ENCODE measurements around the gene ZNF593.
A peak's percentile ranks its signal among the peaks of the same experiment; 100 is the strongest.

The ZNF593 gene

GRCh38 chr1:26169669-26170471 is at the start of gene ZNF593:
Gene ZNF593 (plus strand): TSS chr1:26169908. CDS start chr1:26169984, 76 bp downstream.
- DNase-seq, result peak; percentile 96

DNA sequence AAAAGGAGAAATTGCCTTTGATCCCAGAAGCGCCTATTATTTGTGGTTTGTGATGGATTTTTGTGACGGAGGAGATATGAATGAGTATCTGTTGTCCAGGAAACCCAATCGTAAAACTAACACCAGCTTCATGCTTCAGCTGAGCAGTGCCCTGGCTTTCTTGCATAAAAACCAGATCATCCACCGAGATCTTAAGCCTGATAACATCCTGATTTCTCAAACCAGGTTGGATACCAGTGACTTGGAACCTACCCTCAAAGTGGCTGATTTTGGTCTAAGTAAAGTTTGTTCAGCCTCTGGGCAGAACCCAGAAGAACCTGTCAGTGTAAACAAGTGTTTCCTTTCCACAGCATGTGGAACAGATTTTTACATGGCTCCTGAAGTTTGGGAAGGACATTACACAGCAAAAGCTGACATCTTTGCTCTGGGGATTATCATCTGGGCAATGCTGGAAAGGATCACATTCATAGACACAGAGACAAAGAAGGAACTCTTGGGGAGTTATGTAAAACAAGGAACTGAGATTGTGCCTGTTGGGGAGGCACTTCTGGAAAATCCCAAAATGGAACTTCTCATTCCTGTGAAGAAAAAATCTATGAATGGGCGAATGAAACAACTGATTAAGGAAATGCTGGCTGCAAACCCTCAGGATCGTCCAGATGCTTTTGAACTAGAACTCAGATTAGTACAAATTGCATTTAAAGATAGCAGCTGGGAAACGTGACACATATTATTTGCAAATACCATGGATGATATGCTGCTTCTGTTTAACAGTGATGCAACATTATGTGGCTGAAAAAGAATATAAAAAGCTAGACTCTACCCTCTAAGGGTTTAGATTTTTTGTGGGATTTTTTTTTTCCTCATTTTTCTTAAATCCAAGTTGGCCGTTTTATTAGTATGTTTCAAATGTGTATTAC is 47.6 kb upstream of the ZNF593 start:
- no peak for DNase-seq

DNA sequence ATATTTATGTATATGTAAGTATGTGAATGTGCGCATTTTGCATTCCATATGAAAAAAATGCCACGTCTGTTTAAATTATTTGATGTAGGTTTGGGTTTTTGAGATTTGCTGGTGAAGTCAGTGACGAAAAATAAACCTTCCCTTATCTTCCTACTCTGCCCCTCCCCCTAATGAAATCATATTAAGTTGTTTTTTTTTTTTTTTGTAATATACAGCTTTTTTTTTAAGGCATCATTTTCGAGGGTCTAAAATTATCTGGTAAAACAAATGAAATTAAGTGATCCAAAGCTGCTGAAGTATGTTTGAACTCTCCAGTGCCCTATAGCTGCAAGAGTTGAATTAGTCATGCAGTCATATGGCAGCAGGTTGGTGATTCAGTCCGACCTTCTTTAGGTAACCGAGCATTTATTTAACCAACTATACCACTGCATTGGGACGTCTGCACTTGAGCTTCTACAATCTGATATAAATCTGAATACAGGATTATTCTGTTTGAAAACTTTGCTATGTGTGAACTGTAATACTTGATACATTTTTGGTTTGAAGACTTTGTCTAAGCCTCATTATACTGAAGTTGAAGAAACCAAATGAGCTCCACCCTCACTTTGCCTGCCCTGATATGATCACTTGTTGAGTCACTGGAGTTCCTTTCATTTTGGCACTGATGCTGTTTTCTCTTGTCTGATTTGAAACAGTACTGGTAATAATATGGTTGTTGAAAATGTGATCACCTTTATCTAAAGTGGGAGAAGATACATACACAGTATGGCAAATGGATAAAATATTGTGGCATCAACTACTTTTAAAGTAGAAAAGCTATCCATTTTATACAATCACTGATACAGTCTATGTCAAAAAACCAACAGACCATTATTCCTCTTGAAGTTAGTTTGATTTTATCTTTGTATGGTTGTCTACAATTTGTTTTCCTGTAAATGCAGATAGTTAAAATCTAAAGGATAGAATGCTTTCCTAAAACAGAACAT is 46.4 kb upstream of the ZNF593 start:
- DNase-seq, result no peak

GRCh38 chr1:26124418-26125331 is 45.0 kb upstream of the ZNF593 start:
- no peak for DNase-seq

DNA sequence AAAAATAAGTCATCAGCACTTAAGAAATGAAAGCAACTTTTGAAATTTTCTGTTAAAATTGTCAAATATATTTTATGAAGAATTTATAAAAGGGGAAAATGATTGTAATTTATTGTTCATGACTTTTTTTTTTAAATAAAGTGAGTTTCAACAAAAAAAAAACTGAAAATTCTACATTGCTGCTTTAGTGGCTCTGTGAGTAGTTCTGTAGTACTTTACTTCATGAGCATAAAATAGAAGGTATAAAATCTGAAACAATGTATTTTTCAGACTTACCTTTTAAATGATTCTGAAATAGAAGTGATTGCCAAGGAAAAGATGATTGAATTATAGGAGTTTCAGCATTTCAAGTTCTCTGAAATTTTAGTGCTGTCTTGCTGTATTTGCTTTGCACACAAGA is 44.3 kb upstream of the ZNF593 start:
- DNase-seq, result no peak

DNA sequence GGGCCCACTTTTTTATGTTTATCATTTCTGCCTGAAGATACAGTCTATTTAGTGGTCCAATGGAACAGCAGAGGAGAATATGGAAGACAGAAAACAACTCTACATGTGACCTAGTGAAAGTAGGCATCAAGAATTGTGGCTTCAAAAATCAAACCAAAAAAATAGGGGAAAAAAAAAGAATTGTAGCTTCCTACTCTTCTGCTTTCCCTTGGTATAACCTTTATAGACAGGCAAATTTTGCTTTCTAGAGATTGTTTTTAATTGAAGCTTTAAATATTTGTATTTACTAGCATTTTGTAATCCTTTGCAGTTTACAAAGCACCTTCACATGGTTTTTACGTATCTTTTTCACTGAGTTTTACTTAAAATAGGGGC is 43.8 kb upstream of the ZNF593 start:
- DNase-seq, result no peak

GRCh38 chr1:26126321-26127084 is 43.2 kb upstream of the ZNF593 start:
- DNase-seq, result no peak

- peak; percentile 68 for DNase-seq
These were observed 42.2 kb upstream of the ZNF593 start for GRCh38 chr1:26127235-26128163.

DNA sequence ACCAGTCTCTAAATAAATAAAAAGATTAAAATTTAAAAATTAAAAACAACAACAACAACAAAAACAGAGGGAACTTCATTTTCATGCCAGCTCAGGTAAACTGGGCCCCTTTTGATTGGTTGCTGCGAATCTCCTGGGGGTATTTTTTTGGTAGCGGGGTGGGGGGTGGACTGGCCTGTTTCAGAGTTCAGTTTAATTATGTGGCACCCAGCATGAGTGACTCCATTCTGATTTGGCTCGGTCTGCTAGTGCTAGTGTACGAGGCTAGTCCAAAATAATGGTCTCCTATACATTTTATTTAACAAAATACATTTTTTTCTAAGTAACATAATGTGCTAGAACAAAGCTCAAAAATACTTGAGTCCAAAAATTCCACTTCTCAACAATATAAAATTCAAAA is 39.9 kb upstream of the ZNF593 start:
- no peak for DNase-seq

DNA sequence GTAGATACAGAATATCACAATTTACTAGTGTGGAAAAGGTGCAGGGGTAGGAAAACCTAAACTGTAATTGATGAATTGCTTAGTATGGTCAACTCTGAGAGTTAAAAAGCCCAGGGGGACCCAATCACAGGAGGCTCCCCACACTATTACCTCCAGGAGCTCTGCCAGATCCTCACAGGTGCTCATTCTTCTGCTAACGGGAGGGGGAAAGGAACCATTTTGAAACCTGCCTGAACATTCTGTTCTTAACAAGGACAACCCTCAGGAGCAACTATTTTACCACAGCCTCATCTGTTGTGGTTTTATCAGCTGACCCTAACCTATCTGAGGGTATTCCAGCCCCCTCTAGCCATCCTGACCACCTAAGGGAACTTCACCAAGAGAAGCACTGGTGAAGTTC is 39.0 kb upstream of the ZNF593 start:
- no peak for DNase-seq

- no peak for DNase-seq
These were observed 37.4 kb upstream of the ZNF593 start for GRCh38 chr1:26132128-26132833.

DNA sequence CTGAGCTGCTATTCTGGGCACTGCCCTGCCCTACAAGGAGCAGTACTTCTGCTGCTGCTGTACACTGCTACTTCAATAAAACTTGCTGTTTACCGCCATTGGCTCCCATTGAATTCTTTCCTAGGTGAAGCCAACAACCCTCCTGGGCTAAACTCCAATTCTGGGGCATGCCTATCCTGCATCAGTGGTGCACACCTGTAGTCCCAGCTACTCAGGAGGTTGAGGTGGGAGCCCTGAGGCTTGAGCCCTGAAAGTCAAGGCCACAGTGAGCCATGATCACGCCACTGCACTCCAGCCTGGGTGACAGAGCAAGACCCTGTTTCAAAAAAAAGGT is 36.9 kb upstream of the ZNF593 start:
- no peak for DNase-seq

DNA sequence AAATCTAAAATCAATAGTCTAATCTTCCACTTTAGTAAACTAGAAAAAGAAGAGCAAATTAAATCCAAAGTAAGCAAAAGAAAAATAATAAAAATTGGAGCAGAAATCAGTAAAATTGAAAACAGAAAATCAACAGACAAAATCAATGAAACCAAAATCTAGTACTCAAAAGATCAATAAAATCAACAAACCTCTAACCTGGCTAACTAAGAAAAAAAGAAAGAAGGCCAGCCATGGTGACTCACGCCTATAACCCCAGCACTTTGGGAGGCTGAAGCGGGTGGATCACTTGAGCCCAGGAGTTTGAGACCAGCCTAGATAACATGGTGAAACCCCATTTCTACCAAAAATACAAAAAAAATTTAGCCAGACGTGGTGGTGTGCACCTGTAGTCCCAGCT is 35.2 kb upstream of the ZNF593 start:
- DNase-seq, result no peak

- DNase-seq, result no peak
These were observed 30.6 kb upstream of the ZNF593 start for GRCh38 chr1:26138974-26139558.

- DNase-seq, result peak; percentile 30
These were observed 27.5 kb upstream of the ZNF593 start for GRCh38 chr1:26142159-26142558.

DNA sequence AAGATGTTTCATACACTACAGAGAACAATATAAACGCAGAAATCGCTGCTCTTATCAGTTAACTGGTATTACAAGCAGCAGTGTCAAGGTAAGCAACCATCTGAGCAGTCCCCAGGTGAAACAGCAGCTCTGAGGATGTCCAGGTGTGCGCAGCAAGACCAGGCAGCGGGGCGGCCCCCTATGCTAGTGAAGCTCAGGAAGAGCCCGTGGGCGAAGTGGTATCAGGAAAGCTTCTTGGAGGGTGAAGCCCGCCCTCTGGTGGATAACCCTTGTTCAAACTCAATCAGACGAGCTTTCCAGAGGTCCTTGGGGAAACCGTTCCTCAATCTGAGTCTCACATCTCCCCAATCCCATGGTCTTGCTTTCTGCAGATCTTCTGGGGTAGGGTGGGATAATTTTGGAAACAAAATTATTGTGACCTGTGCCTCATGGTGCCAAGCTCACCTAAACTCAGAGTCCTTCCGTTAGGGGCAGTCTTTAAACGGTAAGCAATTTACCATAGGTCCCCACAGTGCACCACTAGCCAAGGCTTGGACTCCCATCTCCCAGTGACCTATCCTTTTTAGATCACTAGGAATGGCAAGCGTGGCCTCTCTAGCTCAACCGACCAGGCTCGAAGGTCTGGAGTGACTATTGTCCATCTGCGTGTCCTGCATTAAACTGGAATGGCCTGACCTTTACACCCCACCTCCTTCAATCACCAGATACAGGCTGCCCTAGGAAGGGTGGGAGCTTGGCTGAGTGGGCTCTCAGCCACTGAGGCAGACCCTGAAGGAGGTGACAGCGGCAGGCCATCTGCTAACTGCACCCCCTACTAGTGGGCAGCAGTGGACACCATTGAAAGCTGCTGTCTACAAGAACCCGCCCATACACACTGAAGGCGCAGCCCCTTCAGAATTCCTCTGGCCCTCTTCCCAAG is 24.4 kb upstream of the ZNF593 start:
- peak; percentile 91 for DNase-seq

- DNase-seq, result peak; percentile 35
These were observed 23.8 kb upstream of the ZNF593 start for GRCh38 chr1:26145960-26146294.

- DNase-seq, result no peak
These were observed 20.8 kb upstream of the ZNF593 start for GRCh38 chr1:26148887-26149286.
